Colon (tissue), 2 donors: ENCODE data around the gene TRAP1.

Experiments
- FAIRE-seq: peaks from 2 replicates; lab custom pipeline; 2012; peaks lifted over from hg19 to GRCh38; lab: Jason Lieb, UNC
- donor health status: control.
- donor health status: control.

The TRAP1 gene

GRCh38 chr16:3712861-3713372 is 4.4 kb downstream of the TRAP1 start:
- no peak for FAIRE-seq

- FAIRE-seq, result no peak
These were observed 10.9 kb downstream of the TRAP1 start for GRCh38 chr16:3706253-3707012.

- FAIRE-seq, result no peak
These were observed 15.2 kb downstream of the TRAP1 start for GRCh38 chr16:3702082-3702481.

- no peak for FAIRE-seq
These were observed 15.8 kb downstream of the TRAP1 start for GRCh38 chr16:3701531-3701930.

- no peak for FAIRE-seq
These were observed 18.4 kb downstream of the TRAP1 start for GRCh38 chr16:3698941-3699340.

GRCh38 chr16:3696425-3697218 is 20.7 kb downstream of the TRAP1 start:
- no peak for FAIRE-seq

GRCh38 chr16:3695610-3696369 is 21.5 kb downstream of the TRAP1 start:
- no peak for FAIRE-seq

- no peak for FAIRE-seq
These were observed 23.3 kb downstream of the TRAP1 start for GRCh38 chr16:3694051-3694450.

- FAIRE-seq, result no peak
These were observed 25.6 kb downstream of the TRAP1 start for GRCh38 chr16:3691761-3692160.

- no peak for FAIRE-seq
These were observed 26.2 kb downstream of the TRAP1 start for GRCh38 chr16:3690980-3691720.

GRCh38 chr16:3690470-3690928 is 26.8 kb downstream of the TRAP1 start:
- FAIRE-seq, result no peak

GRCh38 chr16:3689731-3690130 is 27.6 kb downstream of the TRAP1 start:
- FAIRE-seq, result no peak

- FAIRE-seq, result no peak
These were observed 29.5 kb downstream of the TRAP1 start for GRCh38 chr16:3687792-3688191.

- FAIRE-seq, result no peak
These were observed 30.3 kb downstream of the TRAP1 start for GRCh38 chr16:3687021-3687420.

- FAIRE-seq, result no peak
These were observed 36.1 kb downstream of the TRAP1 start for GRCh38 chr16:3681206-3681605.

- no peak for FAIRE-seq
These were observed 39.3 kb downstream of the TRAP1 start for GRCh38 chr16:3677994-3678393.

- FAIRE-seq, result no peak
These were observed 41.7 kb downstream of the TRAP1 start for GRCh38 chr16:3675601-3676130.

GRCh38 chr16:3674513-3675295 is 42.6 kb downstream of the TRAP1 start:
- FAIRE-seq, result no peak

GRCh38 chr16:3673676-3674377 is 43.5 kb downstream of the TRAP1 start:
- FAIRE-seq, result no peak

- no peak for FAIRE-seq
These were observed 44.1 kb downstream of the TRAP1 start for GRCh38 chr16:3673201-3673600.
